Measurements from ENCODE around the gene TEX53.

DNA sequence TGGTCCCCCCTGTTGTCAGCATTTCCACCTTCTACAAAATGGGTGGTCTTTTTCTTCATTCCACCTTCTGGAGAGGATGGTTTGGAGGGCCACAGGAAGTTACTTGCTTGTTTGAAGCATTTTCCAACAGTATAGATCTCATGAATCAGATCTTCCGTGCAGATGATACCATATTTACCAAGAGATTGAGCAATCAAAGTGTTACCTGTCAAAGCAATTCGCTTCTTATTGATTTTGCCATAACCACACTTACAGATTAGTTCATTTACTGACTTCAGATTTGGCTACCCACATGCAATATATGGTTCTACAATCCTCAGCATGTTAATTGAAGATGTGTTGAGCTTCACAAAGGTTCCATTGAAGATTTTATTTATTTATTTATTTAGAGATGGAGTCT lies 38.3 kb upstream of the TEX53 start:
- TF ChIP-seq POLR2AphosphoS5 (IDR thresholded peaks at IDR 0.05): no peak
- TF ChIP-seq, protein P1, sequence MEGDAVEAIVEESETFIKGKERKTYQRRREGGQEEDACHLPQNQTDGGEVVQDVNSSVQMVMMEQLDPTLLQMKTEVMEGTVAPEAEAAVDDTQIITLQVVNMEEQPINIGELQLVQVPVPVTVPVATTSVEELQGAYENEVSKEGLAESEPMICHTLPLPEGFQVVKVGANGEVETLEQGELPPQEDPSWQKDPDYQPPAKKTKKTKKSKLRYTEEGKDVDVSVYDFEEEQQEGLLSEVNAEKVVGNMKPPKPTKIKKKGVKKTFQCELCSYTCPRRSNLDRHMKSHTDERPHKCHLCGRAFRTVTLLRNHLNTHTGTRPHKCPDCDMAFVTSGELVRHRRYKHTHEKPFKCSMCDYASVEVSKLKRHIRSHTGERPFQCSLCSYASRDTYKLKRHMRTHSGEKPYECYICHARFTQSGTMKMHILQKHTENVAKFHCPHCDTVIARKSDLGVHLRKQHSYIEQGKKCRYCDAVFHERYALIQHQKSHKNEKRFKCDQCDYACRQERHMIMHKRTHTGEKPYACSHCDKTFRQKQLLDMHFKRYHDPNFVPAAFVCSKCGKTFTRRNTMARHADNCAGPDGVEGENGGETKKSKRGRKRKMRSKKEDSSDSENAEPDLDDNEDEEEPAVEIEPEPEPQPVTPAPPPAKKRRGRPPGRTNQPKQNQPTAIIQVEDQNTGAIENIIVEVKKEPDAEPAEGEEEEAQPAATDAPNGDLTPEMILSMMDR (IDR thresholded peaks at IDR 0.05): no peak
